GM18502 (cell line): ENCODE results near the gene SEC31A.
"Not testable (repeated sequence)": the region's sequence is repeated elsewhere in the genome, so short reads cannot be mapped to it uniquely, and the experiment has no call there.

Experiments used
- ATAC-seq: cut with Tn5 transposase; IDR thresholded peaks from one replicate; pipeline ENCODE4 v1.9.1; 2021; ENCODE audit warnings: mild to moderate bottlenecking; ENCODE audit not compliant: unreplicated experiment, poor library complexity

The SEC31A gene

DNA sequence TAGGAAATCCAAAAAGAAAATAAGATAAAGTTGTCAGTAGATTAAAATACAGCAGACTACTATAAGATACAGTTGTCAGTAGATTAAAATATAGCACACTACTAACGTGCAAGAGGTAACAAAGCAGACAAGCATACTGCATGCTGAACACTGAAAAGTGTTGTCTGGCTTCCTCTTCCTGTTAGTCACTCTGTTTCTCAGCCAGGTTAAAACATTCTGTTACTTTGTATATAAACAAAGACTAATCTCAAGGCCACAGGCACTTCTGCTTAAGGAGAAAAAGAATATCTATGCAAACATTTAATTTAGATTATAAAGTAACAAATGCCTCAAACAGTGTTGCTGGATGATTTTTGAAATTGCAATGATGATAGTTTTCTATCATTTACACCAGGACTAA lies 51.3 kb downstream of the SEC31A start:
- no peak for ATAC-seq

DNA sequence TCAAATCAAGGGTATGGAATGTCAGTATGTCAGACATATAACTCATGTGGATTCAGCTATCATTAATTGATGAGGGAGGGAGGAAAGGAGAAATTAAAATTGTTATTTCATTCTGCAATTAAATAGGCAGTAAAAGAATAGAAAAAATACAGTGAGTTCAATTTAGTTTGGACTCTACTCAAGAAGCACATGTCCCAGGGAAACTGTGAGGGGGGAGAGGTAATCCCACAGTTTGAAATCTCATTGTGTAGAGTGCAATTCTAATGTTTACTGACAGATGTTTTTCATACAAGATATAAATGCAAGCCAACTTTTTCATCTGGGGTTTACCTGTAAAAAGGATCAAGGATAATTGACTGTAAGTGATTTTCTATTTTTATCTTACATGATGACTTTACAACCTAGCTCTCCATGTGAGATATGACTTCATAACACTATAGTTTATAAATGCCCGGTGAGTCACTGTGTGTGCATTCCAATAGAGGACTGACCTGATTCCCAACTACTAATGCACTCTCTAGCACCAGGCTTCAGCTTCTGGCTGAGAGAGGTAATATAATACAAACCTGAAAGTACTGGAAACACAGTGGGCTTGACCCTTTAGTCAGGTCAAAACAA lies 57.1 kb downstream of the SEC31A start:
- ATAC-seq = no peak

DNA sequence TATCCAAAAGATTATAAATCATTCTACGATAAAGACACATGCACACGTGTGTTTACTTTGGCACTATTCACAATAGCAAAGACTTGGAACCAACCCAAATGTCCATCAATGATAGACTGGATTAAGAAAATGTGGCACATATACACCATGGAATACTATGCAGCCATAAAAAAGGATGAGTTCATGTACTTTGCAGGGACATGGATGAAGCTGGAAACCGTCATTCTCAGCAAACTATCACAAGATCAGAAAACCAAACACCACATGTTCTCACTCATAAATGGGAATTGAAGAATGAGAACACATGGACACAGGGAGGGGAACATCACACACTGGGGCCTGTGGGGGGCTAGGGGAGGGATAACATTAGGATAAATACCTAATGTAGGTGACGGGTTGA lies 57.9 kb downstream of the SEC31A start:
- ATAC-seq = not testable (repeated sequence)

DNA sequence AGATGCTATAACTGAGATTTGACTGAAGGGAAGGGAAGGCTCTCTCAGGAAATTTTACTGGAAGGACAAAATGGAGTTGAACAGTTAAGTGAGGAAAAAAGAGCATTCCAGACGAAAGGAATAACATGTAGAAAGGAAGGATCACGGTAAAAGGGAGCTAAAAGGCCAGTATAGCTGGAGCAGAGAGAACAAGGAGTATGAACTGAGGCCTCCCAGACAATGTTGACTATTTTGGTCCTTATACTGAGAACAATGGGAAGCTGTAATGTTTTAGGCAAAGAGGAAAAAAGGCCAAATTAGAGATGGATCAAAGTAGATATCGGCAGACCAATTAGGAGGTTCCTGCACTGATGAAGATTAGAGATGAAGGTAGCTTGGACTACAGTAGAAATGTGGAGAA lies 65.5 kb downstream of the SEC31A start:
- no peak for ATAC-seq

DNA sequence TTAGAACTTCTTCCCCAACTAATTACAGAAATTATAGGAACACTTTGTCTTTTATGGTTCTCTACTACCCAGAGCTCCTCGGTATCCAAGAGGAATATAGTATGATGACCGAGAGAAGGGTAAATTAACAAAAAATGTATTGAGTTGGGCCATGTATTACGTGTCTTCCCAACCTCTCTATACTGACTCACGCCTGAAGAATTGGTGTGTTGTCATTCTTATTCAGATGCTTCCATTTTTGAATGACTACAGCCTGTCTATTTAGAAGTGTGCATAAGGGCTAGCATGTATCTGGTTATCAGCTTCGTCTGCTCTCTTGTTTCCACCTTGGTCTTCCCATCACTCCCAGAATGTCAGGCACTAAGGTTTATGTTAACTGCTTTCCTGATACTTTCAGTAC lies 67.9 kb downstream of the SEC31A start:
- no peak for ATAC-seq

DNA sequence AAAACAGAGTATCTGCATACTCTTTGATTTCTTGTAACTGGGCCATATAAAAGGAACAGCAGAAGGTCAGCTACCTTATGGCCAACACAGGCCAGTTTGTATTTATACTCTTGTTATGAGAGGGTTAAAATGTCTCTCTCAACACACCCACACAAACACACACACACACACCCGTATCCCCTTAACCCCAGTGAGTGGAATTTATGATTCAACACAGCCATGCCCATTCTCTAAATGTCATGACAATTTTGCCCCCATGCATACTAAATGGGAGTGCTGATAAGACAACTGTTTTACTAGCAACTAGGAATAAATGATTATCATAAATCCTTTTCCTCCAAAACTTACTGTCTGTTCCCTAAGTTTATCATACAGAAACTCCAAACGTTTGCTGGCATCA lies 70.3 kb downstream of the SEC31A start:
- no peak for ATAC-seq

DNA sequence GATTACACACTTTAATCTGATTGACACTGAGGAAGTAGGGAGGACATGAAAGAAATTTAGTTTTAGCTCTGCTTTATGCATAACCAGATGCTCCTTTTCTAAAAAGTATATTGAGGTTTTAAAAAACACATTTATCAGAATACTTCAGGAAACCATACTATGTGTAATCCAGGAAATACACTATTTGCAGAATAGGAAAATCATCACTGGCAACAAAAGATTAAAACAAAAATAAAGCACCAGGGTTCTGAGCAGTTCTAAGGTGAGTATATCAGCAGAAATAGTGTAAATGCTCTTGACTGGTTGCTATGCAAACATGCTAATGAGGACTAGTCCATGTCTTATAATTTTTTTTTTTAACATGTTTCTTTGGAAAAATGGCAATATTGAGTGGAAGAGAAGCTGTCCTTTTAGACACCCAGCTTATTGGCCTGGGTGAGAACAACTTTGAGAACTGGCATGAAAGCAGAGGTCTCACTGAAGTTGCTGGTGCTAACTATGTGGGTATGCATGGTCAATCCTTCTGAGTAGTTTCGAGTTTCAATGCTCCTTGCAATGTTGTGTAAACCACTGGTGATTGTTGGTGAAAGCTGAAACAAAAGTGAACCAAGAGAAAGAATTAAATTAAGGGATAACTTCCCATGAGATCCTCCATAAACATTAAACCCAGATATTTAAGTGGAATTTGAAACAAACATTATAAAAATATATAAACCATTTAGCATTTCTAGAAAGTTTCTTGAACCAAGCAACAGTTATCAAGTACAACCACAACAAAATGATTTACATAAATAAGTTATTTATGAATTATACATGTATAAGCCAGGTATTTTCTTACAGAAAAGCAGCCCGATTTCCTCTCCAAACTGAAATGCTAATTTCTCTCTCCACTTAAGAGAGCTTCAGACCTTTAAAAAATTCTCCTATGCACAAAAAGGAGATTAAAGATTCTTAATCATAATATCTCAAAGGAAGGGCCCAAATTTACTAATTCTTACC lies 72.0 kb downstream of the SEC31A start:
- no peak for ATAC-seq

- not testable (repeated sequence) for ATAC-seq
These were observed 74.1 kb downstream of the SEC31A start for GRCh38 chr4:82816874-82817273.

- ATAC-seq = no peak
These were observed 76.9 kb downstream of the SEC31A start for GRCh38 chr4:82814034-82814433.

- no peak for ATAC-seq
These were observed 79.1 kb downstream of the SEC31A start for GRCh38 chr4:82811838-82812341.

DNA sequence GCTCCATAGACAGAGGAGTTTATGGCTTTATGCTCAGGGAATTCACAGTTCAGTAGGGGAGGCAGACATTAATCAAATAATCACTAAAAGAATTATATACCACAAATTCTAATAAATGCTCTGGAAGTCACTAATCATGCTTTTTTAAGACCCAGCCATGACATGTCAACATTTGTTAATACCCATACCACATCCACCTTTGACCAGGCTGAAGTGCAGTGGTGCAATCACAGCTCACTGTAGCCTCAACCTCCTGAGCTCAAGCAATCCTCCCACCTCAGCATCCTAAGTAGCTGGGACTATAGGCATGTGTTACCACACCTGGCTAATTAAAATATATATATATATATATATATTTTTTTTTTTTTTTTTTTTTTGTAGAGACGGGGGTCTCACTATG lies 79.6 kb downstream of the SEC31A start:
- no peak for ATAC-seq

DNA sequence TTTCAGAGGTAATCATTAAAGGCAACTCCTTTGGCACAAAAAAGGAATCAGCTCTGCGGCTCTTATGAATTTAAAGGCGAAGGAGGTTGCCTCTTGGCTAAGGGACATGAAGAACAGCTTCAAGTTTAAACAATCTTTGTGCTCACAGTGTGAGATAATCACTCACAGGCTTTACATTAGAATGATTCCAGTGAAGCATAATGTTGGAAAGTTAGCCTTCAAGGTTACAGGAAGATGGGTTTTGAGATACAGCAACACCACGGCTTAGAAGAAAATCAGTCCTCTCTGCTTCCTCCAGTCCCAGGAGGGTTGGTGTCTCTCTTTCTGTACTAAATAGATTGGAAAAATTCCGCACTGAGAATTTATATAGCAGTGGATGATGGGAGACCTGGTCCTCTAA lies 80.8 kb downstream of the SEC31A start:
- no peak for ATAC-seq

GRCh38 chr4:82809619-82810018 lies 81.3 kb downstream of the SEC31A start:
- ATAC-seq = no peak

DNA sequence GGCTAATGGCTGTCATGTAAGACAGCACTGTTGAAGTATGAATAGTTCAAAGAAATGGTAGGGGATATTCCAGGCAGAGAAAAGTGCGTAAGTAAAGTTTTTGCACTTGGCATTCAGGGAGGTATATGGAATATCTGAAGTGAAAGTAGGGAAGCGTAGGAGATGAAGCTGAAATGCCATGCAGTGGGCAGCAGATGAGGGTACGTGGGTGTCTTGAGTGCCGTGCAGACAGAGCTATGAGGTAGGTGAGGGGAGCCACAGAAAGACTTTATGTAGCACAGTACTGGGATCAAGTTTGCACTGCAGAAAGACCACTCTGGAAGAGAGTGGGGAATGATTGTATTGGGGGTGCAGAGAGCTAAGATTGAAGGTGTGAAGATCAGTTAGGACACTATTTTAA lies 87.2 kb downstream of the SEC31A start:
- no peak for ATAC-seq

DNA sequence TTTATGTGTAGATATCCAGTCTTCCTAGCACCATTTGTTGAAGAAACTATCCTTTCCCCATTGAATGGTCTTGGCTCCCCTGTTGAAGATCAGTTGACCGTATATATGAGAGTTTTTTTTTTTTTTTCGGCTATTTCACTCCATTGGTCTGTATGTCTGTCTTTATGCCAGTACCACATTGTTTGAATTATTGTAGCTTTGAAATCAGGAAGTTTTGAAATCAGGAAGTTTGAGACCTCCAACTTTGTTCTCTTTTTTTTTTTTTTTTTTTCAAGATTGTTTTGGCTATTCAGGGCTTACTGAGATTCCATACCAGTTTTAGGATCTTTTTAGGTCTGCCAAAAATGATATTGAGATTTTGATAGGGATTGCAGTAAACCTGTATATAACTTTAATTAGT lies 88.0 kb downstream of the SEC31A start:
- ATAC-seq = no peak

GRCh38 chr4:82801910-82802521 lies 88.9 kb downstream of the SEC31A start:
- no peak for ATAC-seq

- peak; percentile 27 for ATAC-seq
These were observed 91.7 kb downstream of the SEC31A start for GRCh38 chr4:82799006-82799881.

- peak; percentile 97 for ATAC-seq
These were observed 92.6 kb downstream of the SEC31A start, which contains the start of gene SCD5 for GRCh38 chr4:82798168-82799005. TSS of gene SCD5 (minus strand) at chr4:82798796. CDS start at chr4:82798537, 259 bp downstream.
